Measurements from ENCODE around the gene RAPGEF4. TPM values are rescaled to one million over a fixed set of nuclear protein-coding genes. Genes with fewer than 3 reads are reported as not detected.

RAPGEF4 gene
- total RNA-seq: not detected
- polyA plus RNA-seq: not detected

- ChIA-PET POLR2A (no interaction called here), CTCF (no interaction called here)
- Mint-ChIP-seq H3K27ac (no peak within 1 kb of the TSS), H3K27me3 (peaks cover 40 to 72% of the 10 kb centered on the region in 2 donors), H3K4me3 (peak within 1 kb of the TSS; percentile 36 to 71 (median 63)), H3K4me1 (peaks cover 4 to 7% (median 6%) of the 10 kb centered on the region in 3 donors), H3K9me3 (no peaks in the 10 kb centered on the region), H3K36me3 (no peaks in the 10 kb centered on the region)
- Histone ChIP-seq H3K27me3 (ENCODE audit: insufficient read depth, low read length, poor library complexity, severe bottlenecking) (peaks cover 7% of the 10 kb centered on the region), H3K27ac (ENCODE audit: low read depth, low read length) (no peak within 1 kb of the TSS), H3K36me3 (ENCODE audit: insufficient read depth, low read length) (no peaks in the 10 kb centered on the region), H3K4me1 (ENCODE audit: insufficient read depth, low read length) (no peaks in the 10 kb centered on the region), H3K9me3 (ENCODE audit: low read length) (no peaks in the 10 kb centered on the region), H3K4me3 (ENCODE audit: low read length) (no peak within 1 kb of the TSS)
- DNase-seq: no peak
Measured at GRCh38 chr2:172735582-172736423, at the start of gene RAPGEF4. TSS of gene RAPGEF4 (plus strand) at chr2:172735845. CDS start at chr2:172735984, 139 bp downstream.

DNA sequence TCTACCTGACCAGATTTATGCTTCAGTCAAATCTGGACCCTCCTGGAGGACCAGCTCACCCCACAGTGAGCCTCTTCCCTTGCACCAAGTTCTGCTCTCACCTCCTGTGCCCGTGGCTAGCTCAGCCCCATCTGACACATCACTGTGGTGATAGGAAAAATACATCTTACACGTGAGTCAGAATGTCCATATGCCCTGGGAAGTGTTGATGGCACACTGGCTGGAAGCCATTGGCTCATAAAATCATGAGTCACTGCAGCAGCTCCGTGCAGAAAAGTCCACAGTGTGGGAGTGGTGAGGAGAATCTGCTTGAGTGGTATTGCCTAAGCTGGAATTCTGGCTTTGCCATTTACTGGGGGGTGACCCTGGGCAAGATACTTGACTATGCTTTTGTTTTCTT, 42.6 kb upstream of the RAPGEF4 start:
- H3K36me3 Mint-ChIP-seq: peaks cover 0 to 6% (median 0%) of the 10 kb centered on the region in 3 donors
- H3K27me3 Mint-ChIP-seq: peaks cover 21 to 46% of the 10 kb centered on the region in 2 donors
- no peak overlapping the region for H3K27ac Mint-ChIP-seq
- DNase-seq: no peak
- no peak overlapping the region for H3K4me3 Mint-ChIP-seq
- POLR2A ChIA-PET: no interaction called here
- Histone ChIP-seq H3K9me3 (ENCODE audit: low read length) (no peaks in the 10 kb centered on the region), H3K27me3 (ENCODE audit: insufficient read depth, low read length, poor library complexity, severe bottlenecking) (no peaks in the 10 kb centered on the region), H3K4me1 (ENCODE audit: insufficient read depth, low read length) (peaks cover 22% of the 10 kb centered on the region), H3K36me3 (ENCODE audit: insufficient read depth, low read length) (no peaks in the 10 kb centered on the region), H3K4me3 (ENCODE audit: low read length) (no peak overlapping the region), H3K27ac (ENCODE audit: low read depth, low read length) (no peak overlapping the region)
- H3K4me1 Mint-ChIP-seq: peaks cover 7 to 11% (median 10%) of the 10 kb centered on the region in 3 donors
- CTCF ChIA-PET: no interaction called here
- H3K9me3 Mint-ChIP-seq: peaks cover 0 to 12% (median 6%) of the 10 kb centered on the region in 5 donors

GRCh38 chr2:172693529-172694455, 41.9 kb upstream of the RAPGEF4 start:
- ChIA-PET POLR2A (no interaction called here), CTCF (no interaction called here)
- Histone ChIP-seq H3K27me3 (ENCODE audit: insufficient read depth, low read length, poor library complexity, severe bottlenecking) (no peaks in the 10 kb centered on the region), H3K9me3 (ENCODE audit: low read length) (no peaks in the 10 kb centered on the region), H3K36me3 (ENCODE audit: insufficient read depth, low read length) (no peaks in the 10 kb centered on the region), H3K27ac (ENCODE audit: low read depth, low read length) (no peak overlapping the region), H3K4me1 (ENCODE audit: insufficient read depth, low read length) (peaks cover 22% of the 10 kb centered on the region), H3K4me3 (ENCODE audit: low read length) (no peak overlapping the region)
- Mint-ChIP-seq H3K4me1 (peaks cover 7 to 11% (median 10%) of the 10 kb centered on the region in 3 donors), H3K9me3 (peaks cover 0 to 12% (median 6%) of the 10 kb centered on the region in 5 donors), H3K4me3 (no peak overlapping the region), H3K27ac (peak overlapping the region in 1 of 8 donors; percentile 4), H3K27me3 (peaks cover 21 to 39% of the 10 kb centered on the region in 2 donors), H3K36me3 (peaks cover 0 to under 1% (median 0%) of the 10 kb centered on the region in 3 donors)
- DNase-seq: no peak

GRCh38 chr2:172697296-172697695, 38.3 kb upstream of the RAPGEF4 start:
- Mint-ChIP-seq H3K9me3 (peaks cover 0 to 1% (median 0%) of the 10 kb centered on the region in 5 donors), H3K4me1 (peaks cover 7 to 11% (median 10%) of the 10 kb centered on the region in 3 donors), H3K36me3 (no peaks in the 10 kb centered on the region), H3K27ac (no peak overlapping the region), H3K27me3 (peaks cover 20 to 21% of the 10 kb centered on the region in 2 donors), H3K4me3 (no peak overlapping the region)
- Histone ChIP-seq H3K36me3 (ENCODE audit: insufficient read depth, low read length) (no peaks in the 10 kb centered on the region), H3K4me3 (ENCODE audit: low read length) (no peak overlapping the region), H3K27me3 (ENCODE audit: insufficient read depth, low read length, poor library complexity, severe bottlenecking) (no peaks in the 10 kb centered on the region), H3K9me3 (ENCODE audit: low read length) (no peaks in the 10 kb centered on the region), H3K4me1 (ENCODE audit: insufficient read depth, low read length) (peaks cover 21% of the 10 kb centered on the region), H3K27ac (ENCODE audit: low read depth, low read length) (no peak overlapping the region)
- ChIA-PET POLR2A (no interaction called here), CTCF (no interaction called here)
- DNase-seq: no peak

GRCh38 chr2:172698041-172698863, 37.4 kb upstream of the RAPGEF4 start:
- ChIA-PET POLR2A (no interaction called here), CTCF (no interaction called here)
- H3K9me3 ChIP-seq (ENCODE audit: low read length): no peaks in the 10 kb centered on the region
- H3K9me3 Mint-ChIP-seq: no peaks in the 10 kb centered on the region
- H3K27ac Mint-ChIP-seq: no peak overlapping the region
- no peak for DNase-seq
- H3K4me3 Mint-ChIP-seq: no peak overlapping the region
- H3K27ac ChIP-seq (ENCODE audit: low read depth, low read length): no peak overlapping the region
- no peaks in the 10 kb centered on the region for H3K36me3 Mint-ChIP-seq
- H3K36me3 ChIP-seq (ENCODE audit: insufficient read depth, low read length): no peaks in the 10 kb centered on the region
- peaks cover 15 to 18% of the 10 kb centered on the region in 2 donors for H3K27me3 Mint-ChIP-seq
- peaks cover 7% of the 10 kb centered on the region in 3 donors for H3K4me1 Mint-ChIP-seq
- no peak overlapping the region for H3K4me3 ChIP-seq (ENCODE audit: low read length)
- peaks cover 5% of the 10 kb centered on the region for H3K27me3 ChIP-seq (ENCODE audit: insufficient read depth, low read length, poor library complexity, severe bottlenecking)
- H3K4me1 ChIP-seq (ENCODE audit: insufficient read depth, low read length): peaks cover 12% of the 10 kb centered on the region

GRCh38 chr2:172701250-172701649, 34.4 kb upstream of the RAPGEF4 start:
- Histone ChIP-seq H3K9me3 (ENCODE audit: low read length) (no peaks in the 10 kb centered on the region), H3K27me3 (ENCODE audit: insufficient read depth, low read length, poor library complexity, severe bottlenecking) (peaks cover 5% of the 10 kb centered on the region), H3K4me1 (ENCODE audit: insufficient read depth, low read length) (no peaks in the 10 kb centered on the region), H3K27ac (ENCODE audit: low read depth, low read length) (no peak overlapping the region), H3K36me3 (ENCODE audit: insufficient read depth, low read length) (no peaks in the 10 kb centered on the region), H3K4me3 (ENCODE audit: low read length) (no peak overlapping the region)
- Mint-ChIP-seq H3K4me3 (no peak overlapping the region), H3K4me1 (no peaks in the 10 kb centered on the region), H3K36me3 (no peaks in the 10 kb centered on the region), H3K9me3 (no peaks in the 10 kb centered on the region), H3K27me3 (peaks cover 6 to 24% of the 10 kb centered on the region in 2 donors), H3K27ac (no peak overlapping the region)
- CTCF ChIA-PET: no interaction called here
- POLR2A ChIA-PET: no interaction called here
- no peak for DNase-seq

- DNase-seq: no peak
- Histone ChIP-seq H3K9me3 (ENCODE audit: low read length) (no peaks in the 10 kb centered on the region), H3K36me3 (ENCODE audit: insufficient read depth, low read length) (no peaks in the 10 kb centered on the region), H3K27me3 (ENCODE audit: insufficient read depth, low read length, poor library complexity, severe bottlenecking) (peaks cover 5% of the 10 kb centered on the region), H3K4me1 (ENCODE audit: insufficient read depth, low read length) (no peaks in the 10 kb centered on the region), H3K27ac (ENCODE audit: low read depth, low read length) (no peak overlapping the region), H3K4me3 (ENCODE audit: low read length) (no peak overlapping the region)
- ChIA-PET POLR2A (no interaction called here), CTCF (no interaction called here)
- H3K27me3 Mint-ChIP-seq: peaks cover 3 to 33% of the 10 kb centered on the region in 2 donors
- no peak overlapping the region for H3K27ac Mint-ChIP-seq
- no peaks in the 10 kb centered on the region for H3K36me3 Mint-ChIP-seq
- no peak overlapping the region for H3K4me3 Mint-ChIP-seq
- no peaks in the 10 kb centered on the region for H3K4me1 Mint-ChIP-seq
- no peaks in the 10 kb centered on the region for H3K9me3 Mint-ChIP-seq
Measured at GRCh38 chr2:172702451-172702850, 33.2 kb upstream of the RAPGEF4 start.
